Thyroid gland (tissue), 4 donors: ENCODE results near the gene FTL.
"Not testable (repeated sequence)": the region's sequence is repeated elsewhere in the genome, so short reads cannot be mapped to it uniquely, and the experiment has no call there.

ENCODE experiments used
- CTCF ChIP-seq, 6 experiments: fragments of 200-600 bp in 3 of 6; fragments of 450-650 bp in 3 of 6; sonication (generic) in 3 of 6; IDR thresholded peaks; one replicate each; pipeline ENCODE4 v1.5.1; 2016 to 2019; ENCODE audit warnings: antibody characterized with exemption in 6 of 6, mild to moderate bottlenecking in 2 of 6, inconsistent platforms in 1 of 6, moderate library complexity in 1 of 6
- POLR2A ChIP-seq, 2 donors: fragments of 450-650 bp; IDR thresholded peaks; one replicate each; pipeline ENCODE4 v1.6.1; 2017; ENCODE audit warnings: antibody characterized with exemption in 2 of 2, mild to moderate bottlenecking in 2 of 2, moderate library complexity in 1 of 2

DNA sequence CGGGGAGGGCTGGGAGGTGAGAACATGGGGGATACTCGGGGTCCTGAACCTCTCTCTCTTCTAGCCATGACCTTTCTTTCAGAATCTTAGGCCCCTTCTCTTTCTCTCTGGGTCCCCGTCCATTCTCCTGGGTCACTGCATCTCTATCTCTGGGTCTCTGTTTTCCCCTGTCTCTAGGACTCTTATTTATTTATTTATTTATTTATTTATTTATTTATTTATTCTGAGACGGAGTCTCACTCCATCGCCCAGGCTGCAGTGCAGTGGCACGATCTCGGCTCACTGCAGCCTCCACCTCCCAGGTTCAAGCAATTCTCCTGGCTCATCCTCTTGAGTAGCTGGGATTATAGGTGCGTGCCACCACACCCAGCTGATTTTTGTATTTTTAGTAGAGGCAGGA lies 45.8 kb upstream of the FTL start:
- TF ChIP-seq CTCF, POLR2A (IDR thresholded peaks at IDR 0.05): not testable (repeated sequence)
